PFSK-1 (cell line): Measurements from ENCODE around the gene ATP5F1D.
A peak's percentile ranks its signal among the peaks of the same experiment; 100 is the strongest.

ENCODE experiments used
- POLR2AphosphoS5 ChIP-seq: IDR thresholded peaks from 2 replicates; pipeline ENCODE4 v1.6.1; 2012; ENCODE audit warnings: low read depth, mild to moderate bottlenecking, control low read depth, low read length, moderate library complexity
- TAF1 ChIP-seq: IDR thresholded peaks from 2 replicates; pipeline ENCODE4 v1.6.1; 2012; ENCODE audit warnings: low read length, control low read depth, borderline replicate concordance; ENCODE audit not compliant: insufficient read depth
- TF ChIP-seq, protein P1 (sequence below), 2 experiments: IDR thresholded peaks; 2 replicates each; pipeline versions ENCODE4 v1.6.1 to v1.8.0; 2011 to 2012; ENCODE audit warnings: low read depth in 2 of 2, low read length in 2 of 2, control low read depth in 1 of 2, inconsistent platforms in 1 of 2, mild to moderate bottlenecking in 1 of 2, moderate library complexity in 1 of 2; ENCODE audit not compliant: insufficient read depth in 1 of 2

DNA sequence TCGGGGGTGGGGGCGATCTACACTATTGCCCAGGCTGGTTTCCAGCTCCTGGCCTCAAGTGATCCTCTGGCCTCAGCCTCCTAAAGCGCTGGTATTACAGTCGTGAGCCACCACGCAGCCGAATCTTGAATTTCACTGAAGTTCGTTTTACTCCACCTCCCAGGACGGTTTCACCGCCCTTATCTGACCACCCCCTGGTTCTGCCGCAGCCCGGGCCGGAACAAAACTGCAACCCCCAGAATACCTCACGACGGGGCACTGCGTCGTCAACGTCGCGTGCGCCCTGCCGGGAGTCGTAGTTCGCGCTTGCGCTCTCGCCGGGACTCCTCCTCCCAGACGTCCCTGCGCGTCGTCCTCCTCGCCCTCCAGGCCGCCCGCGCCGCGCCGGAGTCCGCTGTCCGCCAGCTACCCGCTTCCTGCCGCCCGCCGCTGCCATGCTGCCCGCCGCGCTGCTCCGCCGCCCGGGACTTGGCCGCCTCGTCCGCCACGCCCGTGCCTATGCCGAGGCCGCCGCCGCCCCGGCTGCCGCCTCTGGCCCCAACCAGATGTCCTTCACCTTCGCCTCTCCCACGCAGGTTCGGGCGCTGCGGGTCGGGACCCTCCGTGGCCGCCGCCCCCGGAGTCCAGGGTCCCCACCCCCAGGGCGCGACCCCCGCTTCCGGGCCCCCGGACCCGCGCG lies at the start of gene ATP5F1D:
- no peak; the same call in 1 of the 2 replicates for TF ChIP-seq POLR2AphosphoS5
- peak; percentile 60; the same call in 1 of the 2 replicates for TF ChIP-seq TAF1
- TF ChIP-seq, protein P1, sequence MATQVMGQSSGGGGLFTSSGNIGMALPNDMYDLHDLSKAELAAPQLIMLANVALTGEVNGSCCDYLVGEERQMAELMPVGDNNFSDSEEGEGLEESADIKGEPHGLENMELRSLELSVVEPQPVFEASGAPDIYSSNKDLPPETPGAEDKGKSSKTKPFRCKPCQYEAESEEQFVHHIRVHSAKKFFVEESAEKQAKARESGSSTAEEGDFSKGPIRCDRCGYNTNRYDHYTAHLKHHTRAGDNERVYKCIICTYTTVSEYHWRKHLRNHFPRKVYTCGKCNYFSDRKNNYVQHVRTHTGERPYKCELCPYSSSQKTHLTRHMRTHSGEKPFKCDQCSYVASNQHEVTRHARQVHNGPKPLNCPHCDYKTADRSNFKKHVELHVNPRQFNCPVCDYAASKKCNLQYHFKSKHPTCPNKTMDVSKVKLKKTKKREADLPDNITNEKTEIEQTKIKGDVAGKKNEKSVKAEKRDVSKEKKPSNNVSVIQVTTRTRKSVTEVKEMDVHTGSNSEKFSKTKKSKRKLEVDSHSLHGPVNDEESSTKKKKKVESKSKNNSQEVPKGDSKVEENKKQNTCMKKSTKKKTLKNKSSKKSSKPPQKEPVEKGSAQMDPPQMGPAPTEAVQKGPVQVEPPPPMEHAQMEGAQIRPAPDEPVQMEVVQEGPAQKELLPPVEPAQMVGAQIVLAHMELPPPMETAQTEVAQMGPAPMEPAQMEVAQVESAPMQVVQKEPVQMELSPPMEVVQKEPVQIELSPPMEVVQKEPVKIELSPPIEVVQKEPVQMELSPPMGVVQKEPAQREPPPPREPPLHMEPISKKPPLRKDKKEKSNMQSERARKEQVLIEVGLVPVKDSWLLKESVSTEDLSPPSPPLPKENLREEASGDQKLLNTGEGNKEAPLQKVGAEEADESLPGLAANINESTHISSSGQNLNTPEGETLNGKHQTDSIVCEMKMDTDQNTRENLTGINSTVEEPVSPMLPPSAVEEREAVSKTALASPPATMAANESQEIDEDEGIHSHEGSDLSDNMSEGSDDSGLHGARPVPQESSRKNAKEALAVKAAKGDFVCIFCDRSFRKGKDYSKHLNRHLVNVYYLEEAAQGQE (IDR thresholded peaks at IDR 0.05; ENCODE audit: insufficient read depth in 1 of 2, low read depth in 2 of 2, low read length in 2 of 2) = peak in 1 of 2 experiments; percentile 44; a peak in 1 of 4 replicates
